ENCODE data around the gene MACROD1. TPM values are rescaled to one million over a fixed set of nuclear protein-coding genes. Genes with fewer than 3 reads are reported as not detected.

Gene MACROD1
- total and polyA plus RNA-seq, 2 donors (not counting 1 experiment from before 2014, with no cell fraction given) = 2.7 to 8.6 TPM

DNA sequence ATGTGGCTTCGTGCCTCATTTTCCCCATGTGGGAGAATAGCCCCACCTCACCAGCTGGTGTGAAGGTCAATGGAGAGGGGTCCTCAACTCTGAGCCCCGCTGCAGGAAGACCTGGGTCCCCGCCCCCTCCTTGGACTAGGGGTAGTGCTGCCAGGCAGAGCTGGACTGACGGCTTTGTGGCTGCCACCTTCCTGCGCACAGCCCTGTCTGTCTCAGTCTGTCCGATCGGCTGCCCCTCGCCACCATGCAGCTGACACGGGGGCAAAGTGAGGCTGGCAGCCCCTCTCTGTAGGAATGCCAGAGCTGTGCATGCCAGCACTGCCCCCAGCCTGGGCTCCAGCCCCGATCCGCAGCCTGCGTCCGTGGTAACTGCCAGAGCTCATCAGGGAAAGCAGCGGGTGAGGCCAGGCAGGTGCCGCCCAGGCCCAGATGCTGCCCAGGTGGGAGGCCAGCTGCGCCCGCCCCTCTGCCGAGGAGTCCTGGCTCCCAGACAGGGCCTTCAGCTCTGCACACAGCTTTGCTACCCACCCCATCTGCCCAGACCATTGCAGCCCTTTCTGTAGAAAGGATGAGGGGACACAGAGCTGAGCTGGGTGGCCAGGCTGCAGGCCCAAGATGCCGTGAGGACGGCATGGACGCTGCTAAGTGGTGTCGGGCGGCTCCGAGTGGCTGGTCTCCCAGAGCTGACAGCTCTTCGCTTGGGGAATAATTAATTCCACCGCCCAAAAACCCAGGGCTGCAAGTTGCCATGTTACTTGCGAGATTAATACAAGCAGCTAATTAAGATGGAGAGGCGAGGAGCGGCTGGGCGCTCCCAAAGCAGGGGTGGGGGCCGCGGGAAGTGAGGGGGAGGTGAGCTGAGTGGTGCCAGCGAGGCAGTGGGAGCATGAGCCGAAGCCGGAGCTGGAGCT is 149.7 kb downstream of the MACROD1 start:
- H2AFZ ChIP-seq (ENCODE audit: insufficient read depth, low read depth, low read length, poor library complexity, severe bottlenecking) = no peak overlapping the region
- ChIA-PET POLR2A (no interaction called here), CTCF (no interaction called here)
- WGBS (ENCODE audit: insufficient coverage) = 89% methylated on average over 31 of the region's 35 CpGs
- no peaks in the 10 kb centered on the region for H4K20me1 ChIP-seq (ENCODE audit: control insufficient read depth, insufficient read depth, low read length, poor library complexity, severe bottlenecking)
- intact Hi-C loops (cut with micrococcal nuclease) = no loop called here
- no peak for ATAC-seq (ENCODE audit: low read depth)
- H3K4me1 ChIP-seq (ENCODE audit: control insufficient read depth in 2 of 2, insufficient read depth in 2 of 2, low read length in 2 of 2) = no peaks in the 10 kb centered on the region
- Mint-ChIP-seq H3K27ac (no peak overlapping the region), H3K4me1 (no peaks in the 10 kb centered on the region), H3K27me3 (no peaks in the 10 kb centered on the region), H3K4me3 (no peak overlapping the region), H3K9me3 (ENCODE audit: insufficient read depth) (no peaks in the 10 kb centered on the region)
- no peak overlapping the region for H3K4me3 ChIP-seq (ENCODE audit: control extremely low read depth in 1 of 5, extremely low read depth in 1 of 5, insufficient read depth in 1 of 5, low read depth in 2 of 5, low read length in 4 of 5)
- no peak overlapping the region for H3K4me2 ChIP-seq (replicated peaks; ENCODE audit: low read depth, low read length, poor library complexity, severe bottlenecking)
- H3K79me2 ChIP-seq (ENCODE audit: control insufficient read depth, insufficient read depth, low read length) = no peaks in the 10 kb centered on the region
- H3K27me3 ChIP-seq (replicated peaks in 1 of 4; ENCODE audit: control extremely low read depth in 1 of 4, control insufficient read depth in 3 of 4, insufficient read depth in 4 of 4, low read length in 3 of 4) = no peaks in the 10 kb centered on the region
- no peak for TF ChIP-seq EZH2 (IDR thresholded peaks at IDR 0.05; ENCODE audit: borderline replicate concordance, insufficient read depth, low read depth, low read length, poor library complexity, severe bottlenecking)
- TF ChIP-seq, protein P1, sequence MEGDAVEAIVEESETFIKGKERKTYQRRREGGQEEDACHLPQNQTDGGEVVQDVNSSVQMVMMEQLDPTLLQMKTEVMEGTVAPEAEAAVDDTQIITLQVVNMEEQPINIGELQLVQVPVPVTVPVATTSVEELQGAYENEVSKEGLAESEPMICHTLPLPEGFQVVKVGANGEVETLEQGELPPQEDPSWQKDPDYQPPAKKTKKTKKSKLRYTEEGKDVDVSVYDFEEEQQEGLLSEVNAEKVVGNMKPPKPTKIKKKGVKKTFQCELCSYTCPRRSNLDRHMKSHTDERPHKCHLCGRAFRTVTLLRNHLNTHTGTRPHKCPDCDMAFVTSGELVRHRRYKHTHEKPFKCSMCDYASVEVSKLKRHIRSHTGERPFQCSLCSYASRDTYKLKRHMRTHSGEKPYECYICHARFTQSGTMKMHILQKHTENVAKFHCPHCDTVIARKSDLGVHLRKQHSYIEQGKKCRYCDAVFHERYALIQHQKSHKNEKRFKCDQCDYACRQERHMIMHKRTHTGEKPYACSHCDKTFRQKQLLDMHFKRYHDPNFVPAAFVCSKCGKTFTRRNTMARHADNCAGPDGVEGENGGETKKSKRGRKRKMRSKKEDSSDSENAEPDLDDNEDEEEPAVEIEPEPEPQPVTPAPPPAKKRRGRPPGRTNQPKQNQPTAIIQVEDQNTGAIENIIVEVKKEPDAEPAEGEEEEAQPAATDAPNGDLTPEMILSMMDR (IDR thresholded peaks at IDR 0.05) = no peak
- H3K27ac ChIP-seq (ENCODE audit: low read length in 2 of 2) = no peak overlapping the region
- H3K36me3 ChIP-seq (replicated peaks in 1 of 2; ENCODE audit: control extremely low read depth in 1 of 2, control insufficient read depth in 1 of 2, extremely low read depth in 1 of 2, insufficient read depth in 2 of 2, low read length in 1 of 2) = no peaks in the 10 kb centered on the region
- peaks cover 0 to 8% (median 0%) of the 10 kb centered on the region in 3 donors for H3K9me3 ChIP-seq (ENCODE audit: control extremely low read depth in 1 of 3, control insufficient read depth in 2 of 3, insufficient read depth in 1 of 3, low read length in 2 of 3)
- DNase-seq = no peak
- no peak overlapping the region for H3K9ac ChIP-seq (ENCODE audit: low read length)

DNA sequence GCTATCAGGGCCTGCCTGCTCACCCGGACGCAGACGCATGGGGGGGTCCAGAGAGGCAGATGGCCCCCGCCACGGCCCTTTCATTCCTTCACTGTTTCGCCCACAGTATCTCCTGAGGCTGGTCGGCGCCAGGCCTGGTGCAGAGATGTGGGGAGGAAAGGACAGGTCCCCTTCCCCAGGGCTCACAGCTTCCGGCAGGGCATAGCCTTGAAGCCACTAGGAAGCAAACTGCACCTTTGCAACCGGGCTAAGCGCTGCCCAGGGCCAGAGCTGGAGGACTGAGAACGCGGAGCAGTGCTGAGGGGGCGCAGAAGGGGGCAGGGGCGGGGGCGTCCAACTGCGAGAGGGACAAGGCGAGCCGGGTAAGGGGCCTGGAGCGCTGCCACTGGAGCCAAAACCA is 150.4 kb downstream of the MACROD1 start:
- Mint-ChIP-seq H3K9me3 (ENCODE audit: insufficient read depth) (no peaks in the 10 kb centered on the region), H3K4me1 (no peaks in the 10 kb centered on the region), H3K4me3 (no peak overlapping the region), H3K27ac (no peak overlapping the region), H3K27me3 (no peaks in the 10 kb centered on the region)
- Histone ChIP-seq H2AFZ (ENCODE audit: insufficient read depth, low read depth, low read length, poor library complexity, severe bottlenecking) (no peak overlapping the region), H3K27ac (ENCODE audit: low read length in 2 of 2) (no peak overlapping the region), H3K79me2 (ENCODE audit: control insufficient read depth, insufficient read depth, low read length) (no peaks in the 10 kb centered on the region), H3K27me3 (replicated peaks in 1 of 4; ENCODE audit: control extremely low read depth in 1 of 4, control insufficient read depth in 3 of 4, insufficient read depth in 4 of 4, low read length in 3 of 4) (no peaks in the 10 kb centered on the region), H3K9me3 (ENCODE audit: control extremely low read depth in 1 of 3, control insufficient read depth in 2 of 3, insufficient read depth in 1 of 3, low read length in 2 of 3) (peaks cover 0 to 14% (median 0%) of the 10 kb centered on the region in 3 donors), H3K4me1 (ENCODE audit: control insufficient read depth in 2 of 2, insufficient read depth in 2 of 2, low read length in 2 of 2) (no peaks in the 10 kb centered on the region), H3K9ac (ENCODE audit: low read length) (no peak overlapping the region), H3K4me2 (replicated peaks; ENCODE audit: low read depth, low read length, poor library complexity, severe bottlenecking) (no peak overlapping the region), H3K36me3 (replicated peaks in 1 of 2; ENCODE audit: control extremely low read depth in 1 of 2, control insufficient read depth in 1 of 2, extremely low read depth in 1 of 2, insufficient read depth in 2 of 2, low read length in 1 of 2) (no peaks in the 10 kb centered on the region), H4K20me1 (ENCODE audit: control insufficient read depth, insufficient read depth, low read length, poor library complexity, severe bottlenecking) (no peaks in the 10 kb centered on the region), H3K4me3 (ENCODE audit: control extremely low read depth in 1 of 5, extremely low read depth in 1 of 5, insufficient read depth in 1 of 5, low read depth in 2 of 5, low read length in 4 of 5) (no peak overlapping the region)
- WGBS (ENCODE audit: insufficient coverage) = 95% methylated on average over 12 of the region's 20 CpGs
- TF ChIP-seq, protein P1 (IDR thresholded peaks at IDR 0.05) = no peak
- TF ChIP-seq EZH2 (IDR thresholded peaks at IDR 0.05; ENCODE audit: borderline replicate concordance, insufficient read depth, low read depth, low read length, poor library complexity, severe bottlenecking) = no peak
- DNase-seq (no peak), ATAC-seq (ENCODE audit: low read depth) (no peak)
- intact Hi-C loops (cut with micrococcal nuclease) = no loop called here
- POLR2A ChIA-PET = no interaction called here
- CTCF ChIA-PET = no interaction called here

Measured in B cell (primary cell).